NB4 (cell line): Measurements from ENCODE around the gene TMEM231.

ENCODE experiments used
- CTCF ChIP-seq: IDR thresholded peaks from one replicate; pipeline ENCODE4 v1.5.1; 2012; ENCODE audit warnings: low read depth, low read length
- MAX ChIP-seq: IDR thresholded peaks from 2 replicates; pipeline ENCODE4 v1.6.1; 2011; ENCODE audit warnings: low read depth, low read length
- MYC ChIP-seq: IDR thresholded peaks from 2 replicates; pipeline ENCODE4 v1.6.1; 2011; ENCODE audit warnings: low read depth, low read length
- POLR2A ChIP-seq: IDR thresholded peaks from 2 replicates; pipeline ENCODE4 v1.6.1; 2011; ENCODE audit warnings: mild to moderate bottlenecking; ENCODE audit not compliant: insufficient read length; ENCODE audit errors: extremely low read depth

- TF ChIP-seq CTCF (no peak), MAX (no peak), POLR2A (no peak), MYC (no peak)
These were observed 29.8 kb downstream of the TMEM231 start for GRCh38 chr16:75526032-75526790.
